ENCODE results near the gene MSN. TPM values are rescaled to one million over a fixed set of nuclear protein-coding genes. Genes with fewer than 3 reads are reported as not detected.

The MSN gene
- total RNA-seq, 1 experiment from 2014 or later, result 224 TPM

GRCh38 chrX:65679071-65679540 lies 11.7 kb downstream of the MSN start:
- TF ChIP-seq CTCF (IDR thresholded peaks at IDR 0.05; ENCODE audit: unreplicated experiment), result no peak
- no TSS peak for BruUV-seq (replicated peaks)
- H3K27ac Mint-ChIP-seq (ENCODE audit: low read depth, unreplicated experiment), result peak overlapping the region; percentile 90
- no peaks in the 10 kb centered on the region for H3K27me3 Mint-ChIP-seq (ENCODE audit: insufficient read depth, unreplicated experiment)
- peaks cover 34% of the 10 kb centered on the region for H3K4me1 Mint-ChIP-seq (ENCODE audit: insufficient read depth, unreplicated experiment)
- DNase-seq (ENCODE audit: unreplicated experiment), result peak; percentile 60
- H3K9me3 Mint-ChIP-seq (ENCODE audit: unreplicated experiment), result no peaks in the 10 kb centered on the region
- intact Hi-C loops (cut with micrococcal nuclease), result no loop called here
- ChIA-PET CTCF (interaction anchor here (0.6 to 1.2 kb wide), 5 partner anchors 24 to 96 kb away, joined by 3 to 8 read pairs (median 5); no protein-coding TSS in a partner anchor), POLR2A (interaction anchor here (0.6 to 3.3 kb wide), 6 partner anchors 9 to 309 kb away, joined by 3 to 18 read pairs (median 4); partner anchors contain the start of gene MSN)
- H3K4me3 Mint-ChIP-seq (ENCODE audit: unreplicated experiment), result no peak overlapping the region
- H3K36me3 Mint-ChIP-seq (ENCODE audit: insufficient read depth, unreplicated experiment), result peaks cover 25% of the 10 kb centered on the region

- Mint-ChIP-seq H3K27me3 (ENCODE audit: insufficient read depth, unreplicated experiment) (no peaks in the 10 kb centered on the region), H3K36me3 (ENCODE audit: insufficient read depth, unreplicated experiment) (peaks cover 4% of the 10 kb centered on the region), H3K27ac (ENCODE audit: low read depth, unreplicated experiment) (no peak overlapping the region), H3K9me3 (ENCODE audit: unreplicated experiment) (no peaks in the 10 kb centered on the region), H3K4me3 (ENCODE audit: unreplicated experiment) (no peak overlapping the region), H3K4me1 (ENCODE audit: insufficient read depth, unreplicated experiment) (peaks cover 24% of the 10 kb centered on the region)
- TF ChIP-seq CTCF (IDR thresholded peaks at IDR 0.05; ENCODE audit: unreplicated experiment), result no peak
- POLR2A ChIA-PET, result no interaction called here
- no peak for DNase-seq (ENCODE audit: unreplicated experiment)
- CTCF ChIA-PET, result no interaction called here
- BruUV-seq (replicated peaks), result no TSS peak
- intact Hi-C loops (cut with micrococcal nuclease), result no loop called here
Measured at GRCh38 chrX:65681810-65682209, 14.4 kb downstream of the MSN start.

- no peak for DNase-seq (ENCODE audit: unreplicated experiment)
- H3K9me3 Mint-ChIP-seq (ENCODE audit: unreplicated experiment), result peaks cover 7% of the 10 kb centered on the region
- TF ChIP-seq CTCF (IDR thresholded peaks at IDR 0.05; ENCODE audit: unreplicated experiment), result no peak
- BruUV-seq (replicated peaks), result no TSS peak
- H3K4me3 Mint-ChIP-seq (ENCODE audit: unreplicated experiment), result no peak overlapping the region
- ChIA-PET POLR2A (interaction anchor here (0.8 to 1.1 kb wide), 2 partner anchors 22 to 57 kb away, joined by 3 to 4 read pairs; no protein-coding TSS in a partner anchor), CTCF (interaction anchor here (1.5 kb wide), 1 partner anchor 89 kb away, joined by 5 read pairs; no protein-coding TSS in a partner anchor)
- H3K36me3 Mint-ChIP-seq (ENCODE audit: insufficient read depth, unreplicated experiment), result peaks cover 18% of the 10 kb centered on the region
- no peaks in the 10 kb centered on the region for H3K27me3 Mint-ChIP-seq (ENCODE audit: insufficient read depth, unreplicated experiment)
- peaks cover 22% of the 10 kb centered on the region for H3K4me1 Mint-ChIP-seq (ENCODE audit: insufficient read depth, unreplicated experiment)
- intact Hi-C loops (cut with micrococcal nuclease), result no loop called here
- no peak overlapping the region for H3K27ac Mint-ChIP-seq (ENCODE audit: low read depth, unreplicated experiment)
Measured at GRCh38 chrX:65685112-65685511, 17.7 kb downstream of the MSN start.

GRCh38 chrX:65686236-65686635 lies 18.8 kb downstream of the MSN start:
- Mint-ChIP-seq H3K27ac (ENCODE audit: low read depth, unreplicated experiment) (no peak overlapping the region), H3K36me3 (ENCODE audit: insufficient read depth, unreplicated experiment) (peaks cover 18% of the 10 kb centered on the region), H3K9me3 (ENCODE audit: unreplicated experiment) (peaks cover 7% of the 10 kb centered on the region), H3K4me1 (ENCODE audit: insufficient read depth, unreplicated experiment) (peaks cover 26% of the 10 kb centered on the region), H3K4me3 (ENCODE audit: unreplicated experiment) (no peak overlapping the region), H3K27me3 (ENCODE audit: insufficient read depth, unreplicated experiment) (no peaks in the 10 kb centered on the region)
- no peak for DNase-seq (ENCODE audit: unreplicated experiment)
- intact Hi-C loops (cut with micrococcal nuclease), result no loop called here
- no peak for TF ChIP-seq CTCF (IDR thresholded peaks at IDR 0.05; ENCODE audit: unreplicated experiment)
- ChIA-PET POLR2A (interaction anchor here (0.8 to 1.1 kb wide), 2 partner anchors 20 to 56 kb away, joined by 3 to 4 read pairs; no protein-coding TSS in a partner anchor), CTCF (interaction anchor here (0.6 to 1.9 kb wide), 4 partner anchors 85 to 1794 kb away, joined by 3 to 7 read pairs (median 4); no protein-coding TSS in a partner anchor)
- BruUV-seq (replicated peaks), result no TSS peak
